K562 (cell line): ENCODE results near the gene PCK1.

Source experiments
- CBX8 ChIP-seq: fragments of 200-600 bp; sonication (generic); IDR thresholded peaks from 2 replicates; pipeline ENCODE4 v1.6.1; 2012; ENCODE audit warnings: borderline replicate concordance, mixed run types, low read depth, mild to moderate bottlenecking, moderate library complexity, mixed read lengths, low read length, control low read depth, inconsistent platforms; ENCODE audit not compliant: poor library complexity, severe bottlenecking; ENCODE audit errors: extremely low read depth
- GABPA ChIP-seq: fragments of 200-800 bp; sonication (Bioruptor generic); conservative IDR thresholded peaks from 2 replicates; pipeline ENCODE4 v1.6.1; 2016; ENCODE audit warnings: low read depth, missing genetic modification characterization, missing compliant biosample characterization
- HCFC1 ChIP-seq: IDR thresholded peaks from 2 replicates; pipeline ENCODE4 v1.6.1; 2012; ENCODE audit warnings: low read depth, low read length, improper control_type of control experiment
- SMARCB1 ChIP-seq: IDR thresholded peaks from 2 replicates; pipeline ENCODE4 v1.6.1; 2011; ENCODE audit warnings: improper control_type of control experiment, low read depth; ENCODE audit not compliant: insufficient read length
- TEAD4 ChIP-seq, 2 experiments: sonication (generic) in 1 of 2; formaldehyde crosslinking in 1 of 2; IDR thresholded peaks; 2 replicates each; pipeline versions ENCODE4 v1.6.1 to v1.8.0; 2012 to 2022; ENCODE audit warnings: borderline replicate concordance in 1 of 2, inconsistent platforms in 1 of 2, low read length in 1 of 2, mild to moderate bottlenecking in 1 of 2, missing genetic modification reagents in 1 of 2
- U2AF1 ChIP-seq: fragments of 200-400 bp; formaldehyde crosslinking; optimal IDR thresholded peaks from 2 replicates; pipeline ENCODE3; 2017; ENCODE audit warnings: mild to moderate bottlenecking, low read depth, low read length, moderate library complexity
- TF ChIP-seq, protein P1 (sequence below): fragments of 250-450 bp; sonication (Bioruptor Pico); IDR thresholded peaks from 2 replicates; pipeline ENCODE4 v1.8.0; 2022; ENCODE audit warnings: inconsistent platforms
- TF ChIP-seq, protein P2 (sequence below), 2 experiments: fragments of 450-650 bp in 1 of 2; sonication (generic) in 1 of 2; formaldehyde crosslinking in 1 of 2; IDR thresholded peaks in 1 of 2; conservative IDR thresholded peaks in 1 of 2; 2 replicates each; pipeline versions ENCODE4 v1.6.1 to v1.8.1; 2016 to 2023; ENCODE audit warnings: mild to moderate bottlenecking in 2 of 2, moderate library complexity in 2 of 2, inconsistent platforms in 1 of 2, missing genetic modification reagents in 1 of 2

DNA sequence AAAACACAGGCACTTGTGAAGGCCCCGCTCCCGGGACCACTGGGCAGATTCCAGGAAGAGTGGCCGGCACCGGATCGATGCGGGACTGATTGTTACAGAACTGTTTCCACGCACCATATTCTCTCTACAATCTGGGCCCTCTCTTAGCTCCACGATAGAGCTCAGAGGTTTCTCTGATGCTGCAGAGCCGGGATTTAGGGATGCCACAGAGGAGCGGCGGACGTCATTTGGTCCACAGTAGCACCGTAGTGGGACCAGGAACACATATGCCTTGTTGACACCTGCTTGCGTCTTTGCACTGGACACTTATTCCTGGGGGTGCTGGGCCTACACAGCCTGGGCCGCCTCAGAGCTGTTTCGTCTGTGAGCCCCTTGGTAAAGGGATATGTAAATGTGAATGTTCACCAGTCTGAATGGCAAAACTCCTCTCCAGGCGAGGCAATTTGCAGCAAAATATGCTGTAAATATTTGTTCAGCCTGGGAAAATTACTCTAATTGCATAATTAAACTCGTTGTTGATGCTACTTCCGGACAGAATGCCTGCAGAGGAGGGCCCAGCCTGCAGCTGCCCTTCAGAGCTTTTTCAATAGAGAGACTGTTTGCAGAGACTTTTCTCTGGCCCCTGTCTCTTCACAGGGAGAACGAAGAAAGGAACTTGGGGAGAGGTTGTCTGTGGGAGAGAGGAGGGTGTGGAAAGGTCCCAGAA, 9.4 kb downstream of the PCK1 start:
- TF ChIP-seq, protein P1, sequence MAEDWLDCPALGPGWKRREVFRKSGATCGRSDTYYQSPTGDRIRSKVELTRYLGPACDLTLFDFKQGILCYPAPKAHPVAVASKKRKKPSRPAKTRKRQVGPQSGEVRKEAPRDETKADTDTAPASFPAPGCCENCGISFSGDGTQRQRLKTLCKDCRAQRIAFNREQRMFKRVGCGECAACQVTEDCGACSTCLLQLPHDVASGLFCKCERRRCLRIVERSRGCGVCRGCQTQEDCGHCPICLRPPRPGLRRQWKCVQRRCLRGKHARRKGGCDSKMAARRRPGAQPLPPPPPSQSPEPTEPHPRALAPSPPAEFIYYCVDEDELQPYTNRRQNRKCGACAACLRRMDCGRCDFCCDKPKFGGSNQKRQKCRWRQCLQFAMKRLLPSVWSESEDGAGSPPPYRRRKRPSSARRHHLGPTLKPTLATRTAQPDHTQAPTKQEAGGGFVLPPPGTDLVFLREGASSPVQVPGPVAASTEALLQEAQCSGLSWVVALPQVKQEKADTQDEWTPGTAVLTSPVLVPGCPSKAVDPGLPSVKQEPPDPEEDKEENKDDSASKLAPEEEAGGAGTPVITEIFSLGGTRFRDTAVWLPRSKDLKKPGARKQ (CRISPR knock-in tag), result no peak
- TF ChIP-seq U2AF1, result no peak
- TF ChIP-seq, protein P2, sequence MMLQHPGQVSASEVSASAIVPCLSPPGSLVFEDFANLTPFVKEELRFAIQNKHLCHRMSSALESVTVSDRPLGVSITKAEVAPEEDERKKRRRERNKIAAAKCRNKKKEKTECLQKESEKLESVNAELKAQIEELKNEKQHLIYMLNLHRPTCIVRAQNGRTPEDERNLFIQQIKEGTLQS (IDR thresholded peaks at IDR 0.05), result no peak
- TF ChIP-seq, protein P2 (CRISPR knock-in tag; conservative IDR thresholded peaks at IDR 0.05), result no peak
- no peak for TF ChIP-seq HCFC1
- TF ChIP-seq SMARCB1, result no peak
- no peak for TF ChIP-seq TEAD4 (IDR thresholded peaks at IDR 0.05; ENCODE audit: low read length)
- no peak for TF ChIP-seq TEAD4 (CRISPR knock-in tag; IDR thresholded peaks at IDR 0.05; ENCODE audit: borderline replicate concordance)
- no peak for TF ChIP-seq GABPA
- TF ChIP-seq CBX8, result no peak
